H1 (cell line): ENCODE results near the gene CPLANE2. TPM values are rescaled to one million over a fixed set of nuclear protein-coding genes. Genes with fewer than 3 reads are reported as not detected.

Source experiments
- ASH2L ChIP-seq: fragments of 200-600, 300-600 bp; sonication (generic); IDR thresholded peaks from one replicate; pipeline ENCODE4 v1.7.1; 2017; ENCODE audit warnings: low read length
- CHD2 ChIP-seq: IDR thresholded peaks from 2 replicates; pipeline ENCODE4 v1.6.1; 2012; ENCODE audit warnings: low read length, improper control_type of control experiment
- CREB1 ChIP-seq: IDR thresholded peaks from 2 replicates; pipeline ENCODE4 v1.6.1; 2012; ENCODE audit warnings: inconsistent platforms
- EGR1 ChIP-seq: IDR thresholded peaks from 2 replicates; pipeline ENCODE4 v1.6.1; 2011; ENCODE audit warnings: low read depth, low read length, borderline replicate concordance
- GABPA ChIP-seq: IDR thresholded peaks from 2 replicates; pipeline ENCODE4 v1.6.1; 2011; ENCODE audit warnings: mild to moderate bottlenecking, low read length, moderate library complexity, borderline replicate concordance; ENCODE audit not compliant: insufficient read depth
- HDAC2 ChIP-seq, 2 experiments: fragments of 300-600 bp in 1 of 2; sonication (generic) in 1 of 2; IDR thresholded peaks; 2 replicates each; pipeline ENCODE4 v1.6.1; 2011 to 2012; ENCODE audit warnings: low read depth in 2 of 2, low read length in 2 of 2, mild to moderate bottlenecking in 2 of 2, moderate library complexity in 2 of 2, borderline replicate concordance in 1 of 2, inconsistent platforms in 1 of 2
- KDM1A ChIP-seq: fragments of 200-600, 300-600 bp; sonication (generic); IDR thresholded peaks from 2 replicates; pipeline ENCODE4 v1.7.1; 2016; ENCODE audit warnings: mild to moderate bottlenecking, low read length, borderline replicate concordance
- POLR2A ChIP-seq, 2 experiments: IDR thresholded peaks; 1 replicate in 1 of 2; 2 replicates in 1 of 2; pipeline ENCODE4 v1.6.1; 2011; ENCODE audit warnings: low read depth in 2 of 2, low read length in 2 of 2, mild to moderate bottlenecking in 2 of 2; ENCODE audit errors: control extremely low read depth in 1 of 2
- POU5F1 ChIP-seq: IDR thresholded peaks from 2 replicates; pipeline ENCODE4 v1.6.1; 2011; ENCODE audit warnings: low read depth, mild to moderate bottlenecking, low read length, moderate library complexity
- RAD21 ChIP-seq, 2 experiments: IDR thresholded peaks in 1 of 2; conservative IDR thresholded peaks in 1 of 2; 2 replicates each; pipeline ENCODE4 v1.6.1; 2011; ENCODE audit warnings: low read depth in 2 of 2, low read length in 2 of 2, improper control_type of control experiment in 1 of 2, inconsistent platforms in 1 of 2, mild to moderate bottlenecking in 1 of 2, moderate library complexity in 1 of 2
- SP1 ChIP-seq: IDR thresholded peaks from 2 replicates; pipeline ENCODE4 v1.6.1; 2011; ENCODE audit warnings: low read depth, low read length
- SP4 ChIP-seq: IDR thresholded peaks from 2 replicates; pipeline ENCODE4 v1.6.1; 2012; ENCODE audit warnings: low read length, inconsistent platforms
- SRF ChIP-seq: IDR thresholded peaks from 2 replicates; pipeline ENCODE4 v1.6.1; 2011; ENCODE audit warnings: mild to moderate bottlenecking, low read depth, low read length, moderate library complexity
- SUZ12 ChIP-seq: fragments of 200-600 bp; sonication (generic); IDR thresholded peaks from 2 replicates; pipeline ENCODE4 v1.6.1; 2012; ENCODE audit warnings: mild to moderate bottlenecking, inconsistent platforms, low read length, moderate library complexity, mixed read lengths
- TAF1 ChIP-seq: IDR thresholded peaks from 2 replicates; pipeline ENCODE4 v1.6.1; 2011; ENCODE audit warnings: mild to moderate bottlenecking, low read depth, low read length
- USF2 ChIP-seq: IDR thresholded peaks from 2 replicates; pipeline ENCODE4 v1.6.1; 2011; ENCODE audit warnings: low read length, improper control_type of control experiment
- polyA plus RNA-seq, 7 experiments: library from polyadenylated mRNA; depleted of rRNA in 3 of 7; stranded (reverse) in 5 of 7; unstranded in 2 of 7; fragments of >200 nt in 5 of 7; fragments of 200-250 nt in 2 of 7; gene quantifications; 1 replicate in 5 of 7; 2 replicates in 1 of 7; 4 replicates in 1 of 7; pipeline versions ENCODE4 v1.2.1 to v1.2.3, GENCODE V29; 2011 to 2013; ENCODE audit warnings: missing spikeins in 2 of 7, mixed read lengths in 2 of 7
- total RNA-seq: library from RNA; stranded (reverse); fragmentation: NEBNext Ultra II Directional; extraction: Animal tissue kit (Norgen Biotek cat#: 25700); gene quantifications from 2 replicates; pipeline ENCODE4 v1.2.1, GENCODE V29; 2021

The CPLANE2 gene
- total and polyA plus RNA-seq, 2 of the 8 experiments (the other 6 are each of a cell fraction or from before 2014, with no cell fraction given) = 2.3 to 2.5 TPM

GRCh38 chr1:16215882-16216753 is 20.9 kb downstream of the CPLANE2 start (continued):
- TF ChIP-seq ASH2L (peak; percentile 23), SRF (peak; percentile 50; the same call in 1 of the 2 replicates), KDM1A (no peak), SP1 (peak; percentile 58; the same call in 1 of the 2 replicates), GABPA (no peak), HDAC2 (IDR thresholded peaks at IDR 0.05; ENCODE audit: borderline replicate concordance in 1 of 2, low read depth in 2 of 2, low read length in 2 of 2) (no peak), CREB1 (no peak), USF2 (no peak), RAD21 (IDR thresholded peaks at IDR 0.05 in 1 of 2, conservative IDR thresholded peaks at IDR 0.05 in 1 of 2; ENCODE audit: low read depth in 2 of 2, low read length in 2 of 2) (no peak), CHD2 (no peak), SUZ12 (no peak), SP4 (peak; percentile 75), POLR2A (IDR thresholded peaks at IDR 0.05; ENCODE audit: control extremely low read depth in 1 of 2, low read depth in 2 of 2, low read length in 2 of 2) (0 out of 3 replicates have a peak, but pooled peaks of 1 of the 2 experiments have one; percentile 20), POU5F1 (no peak), EGR1 (no peak), TAF1 (0 out of 2 replicates have a peak, but pooled peaks have one; percentile 26)
